ENCODE measurements around the gene FOXF2. TPM values are rescaled to one million over a fixed set of nuclear protein-coding genes. Genes with fewer than 3 reads are reported as not detected.

FOXF2 gene
- total and polyA plus RNA-seq, 12 donors: 0.06 to 1.9 (median 0.51) TPM; not detected in 1

- Histone ChIP-seq H3K27me3 (peaks cover 96% of the 10 kb centered on the region), H3K4me1 (replicated peaks in 1 of 2) (peaks cover 5 to 29% of the 10 kb centered on the region in 2 donors), H3K4me3 (no peak overlapping the region), H3K36me3 (replicated peaks in 1 of 2) (no peaks in the 10 kb centered on the region), H3K9me3 (replicated peaks in 1 of 3) (no peaks in the 10 kb centered on the region), H3K27ac (no peak overlapping the region)
- TF ChIP-seq, protein P1, sequence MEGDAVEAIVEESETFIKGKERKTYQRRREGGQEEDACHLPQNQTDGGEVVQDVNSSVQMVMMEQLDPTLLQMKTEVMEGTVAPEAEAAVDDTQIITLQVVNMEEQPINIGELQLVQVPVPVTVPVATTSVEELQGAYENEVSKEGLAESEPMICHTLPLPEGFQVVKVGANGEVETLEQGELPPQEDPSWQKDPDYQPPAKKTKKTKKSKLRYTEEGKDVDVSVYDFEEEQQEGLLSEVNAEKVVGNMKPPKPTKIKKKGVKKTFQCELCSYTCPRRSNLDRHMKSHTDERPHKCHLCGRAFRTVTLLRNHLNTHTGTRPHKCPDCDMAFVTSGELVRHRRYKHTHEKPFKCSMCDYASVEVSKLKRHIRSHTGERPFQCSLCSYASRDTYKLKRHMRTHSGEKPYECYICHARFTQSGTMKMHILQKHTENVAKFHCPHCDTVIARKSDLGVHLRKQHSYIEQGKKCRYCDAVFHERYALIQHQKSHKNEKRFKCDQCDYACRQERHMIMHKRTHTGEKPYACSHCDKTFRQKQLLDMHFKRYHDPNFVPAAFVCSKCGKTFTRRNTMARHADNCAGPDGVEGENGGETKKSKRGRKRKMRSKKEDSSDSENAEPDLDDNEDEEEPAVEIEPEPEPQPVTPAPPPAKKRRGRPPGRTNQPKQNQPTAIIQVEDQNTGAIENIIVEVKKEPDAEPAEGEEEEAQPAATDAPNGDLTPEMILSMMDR (IDR thresholded peaks at IDR 0.05): no peak
- no peak for TF ChIP-seq POLR2A (IDR thresholded peaks at IDR 0.05)
- 4 to 6% (median 5%) methylated on average over 33 to 60 of the region's 60 CpGs for WGBS, 4 donors
- peak in 1 of 7 donors; percentile 21 for DNase-seq
- intact Hi-C loops (cut with DNase I): no loop called here
Measured at GRCh38 chr6:1379017-1379787, 10.2 kb upstream of the FOXF2 start.

DNA sequence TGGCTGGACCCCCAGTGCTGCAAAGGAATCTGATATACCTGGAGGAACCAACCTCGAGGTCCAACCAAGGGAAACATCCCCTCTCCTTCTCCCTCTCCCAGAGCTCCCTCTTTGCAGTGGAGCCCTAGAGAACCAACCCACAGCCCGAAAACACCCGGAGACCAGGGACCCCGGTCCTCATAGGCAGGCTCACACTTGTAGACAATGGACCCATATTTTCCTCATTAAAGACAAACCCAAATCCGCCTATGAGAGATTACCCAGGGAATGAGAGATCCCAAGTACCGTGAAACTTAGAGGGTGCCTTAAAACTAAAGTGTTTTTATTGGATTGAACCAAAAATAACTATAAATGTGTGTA lies 9.6 kb upstream of the FOXF2 start:
- H3K9me3 ChIP-seq (replicated peaks in 1 of 3): no peaks in the 10 kb centered on the region
- H3K4me3 ChIP-seq: no peak overlapping the region
- DNase-seq: peak in 1 of 7 donors; percentile 10
- TF ChIP-seq, protein P1 (IDR thresholded peaks at IDR 0.05): no peak
- no peak for TF ChIP-seq POLR2A (IDR thresholded peaks at IDR 0.05)
- no peak overlapping the region for H3K27ac ChIP-seq
- H3K36me3 ChIP-seq (replicated peaks in 1 of 2): no peaks in the 10 kb centered on the region
- H3K27me3 ChIP-seq: peaks cover 96% of the 10 kb centered on the region
- H3K4me1 ChIP-seq (replicated peaks in 1 of 2): peaks cover 5 to 29% of the 10 kb centered on the region in 2 donors
- intact Hi-C loops (cut with DNase I): loop anchor here in 1 of 2 donors (5.0 kb wide), 2 partner anchors 582 to 787 kb away; no protein-coding TSS in a partner anchor
- 6 to 10% (median 8%) methylated on average over 5 to 6 of the region's 6 CpGs for WGBS, 4 donors

DNA sequence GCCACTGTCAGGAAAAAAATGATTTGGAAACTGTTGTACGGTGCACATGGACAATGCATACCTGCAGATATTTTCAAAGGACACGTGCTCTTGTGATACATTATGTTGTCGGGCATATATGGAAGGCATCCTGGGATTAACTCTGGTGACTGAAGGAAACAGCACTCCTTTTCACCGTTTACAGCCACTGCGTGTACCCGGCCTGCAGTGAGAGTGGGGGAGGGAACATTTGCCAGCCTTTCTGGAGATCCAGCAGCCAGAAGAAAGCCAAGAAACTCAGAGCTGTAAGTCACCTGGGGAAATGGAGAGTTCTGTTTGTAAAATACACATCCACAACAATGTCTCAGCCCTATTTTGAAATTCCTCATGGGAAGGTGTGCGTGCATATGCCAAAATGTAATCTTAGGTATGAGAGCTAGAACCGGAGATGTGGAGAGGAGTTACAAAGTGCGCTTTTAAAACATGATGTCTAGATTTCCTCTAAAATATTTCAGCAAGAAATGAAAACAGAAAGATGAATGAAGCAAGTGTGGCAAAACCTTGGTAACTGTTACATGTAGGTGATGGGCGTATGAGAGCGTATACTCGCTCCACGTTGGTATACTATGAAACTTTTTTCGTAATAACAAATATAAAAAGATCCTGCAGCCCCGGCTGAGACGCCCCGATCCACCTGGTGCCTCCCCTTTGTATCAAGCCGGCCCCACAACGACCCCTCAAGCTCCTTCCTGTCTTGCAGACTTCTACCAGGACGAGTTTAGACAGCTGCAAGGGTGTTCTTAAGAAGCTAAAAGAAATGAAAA lies 8.6 kb upstream of the FOXF2 start:
- intact Hi-C loops (cut with DNase I): loop anchor here in 1 of 2 donors (5.0 kb wide), 2 partner anchors 584 to 789 kb away; no protein-coding TSS in a partner anchor
- Histone ChIP-seq H3K27me3 (peaks cover 100% of the 10 kb centered on the region), H3K4me1 (replicated peaks in 1 of 2) (peaks cover 5 to 29% of the 10 kb centered on the region in 2 donors), H3K27ac (no peak overlapping the region), H3K4me3 (peak overlapping the region in 1 of 4 donors; percentile 53), H3K36me3 (replicated peaks in 1 of 2) (no peaks in the 10 kb centered on the region), H3K9me3 (replicated peaks in 1 of 3) (no peaks in the 10 kb centered on the region)
- TF ChIP-seq, protein P1 (IDR thresholded peaks at IDR 0.05): no peak
- TF ChIP-seq POLR2A (IDR thresholded peaks at IDR 0.05): no peak
- 17 to 36% (median 28%) methylated on average over 20 of the region's 20 CpGs for WGBS, 4 donors
- no peak for DNase-seq

All from adrenal gland (tissue), 12 donors.